Neural crest cell (in vitro differentiated cells): Measurements from ENCODE around the gene ZNF792. TPM values are rescaled to one million over a fixed set of nuclear protein-coding genes. Genes with fewer than 3 reads are reported as not detected.
A peak's percentile ranks its signal among the peaks of the same experiment; 100 is the strongest.
"Not testable (repeated sequence)": the region's sequence is repeated elsewhere in the genome, so short reads cannot be mapped to it uniquely, and the experiment has no call there.

Experiments
- DNase-seq: peaks from one replicate; pipeline ENCODE4 v3.0.0; 2021; ENCODE audit warnings: low read depth, mixed read lengths, low spot score
- H3K27ac Mint-ChIP-seq: one replicate; pipeline ENCODE4 v1.8.0; 2021; ENCODE audit warnings: mild to moderate bottlenecking, mixed read lengths; ENCODE audit not compliant: unreplicated experiment
- H3K27me3 Mint-ChIP-seq: 2 replicates; pipeline ENCODE4 v1.8.0; 2021; ENCODE audit warnings: low read depth, mild to moderate bottlenecking, mixed read lengths
- H3K36me3 Mint-ChIP-seq: 2 replicates; pipeline ENCODE4 v1.8.0; 2021; ENCODE audit warnings: low read depth, mild to moderate bottlenecking, mixed read lengths
- H3K4me1 Mint-ChIP-seq: 2 replicates; pipeline ENCODE4 v1.8.0; 2021; ENCODE audit warnings: mixed read lengths
- H3K4me3 Mint-ChIP-seq: one replicate; pipeline ENCODE4 v1.8.0; 2021; ENCODE audit warnings: mild to moderate bottlenecking, mixed read lengths
- H3K9me3 Mint-ChIP-seq: 2 replicates; pipeline ENCODE4 v1.8.0; 2021; ENCODE audit warnings: mixed read lengths
- total RNA-seq: library from RNA; stranded (reverse); gene quantifications from 2 replicates; pipeline ENCODE4 v1.2.1, GENCODE V29; 2021
- TF ChIP-seq, protein P1 (sequence below): fragments of 200-600 bp; sonication (generic); conservative IDR thresholded peaks from 2 replicates; pipeline ENCODE4 v1.5.0; 2021; ENCODE audit warnings: antibody characterized with exemption, mild to moderate bottlenecking

ZNF792 gene
- total RNA-seq, 1 donor from 2014 or later, result 7.5 TPM

DNA sequence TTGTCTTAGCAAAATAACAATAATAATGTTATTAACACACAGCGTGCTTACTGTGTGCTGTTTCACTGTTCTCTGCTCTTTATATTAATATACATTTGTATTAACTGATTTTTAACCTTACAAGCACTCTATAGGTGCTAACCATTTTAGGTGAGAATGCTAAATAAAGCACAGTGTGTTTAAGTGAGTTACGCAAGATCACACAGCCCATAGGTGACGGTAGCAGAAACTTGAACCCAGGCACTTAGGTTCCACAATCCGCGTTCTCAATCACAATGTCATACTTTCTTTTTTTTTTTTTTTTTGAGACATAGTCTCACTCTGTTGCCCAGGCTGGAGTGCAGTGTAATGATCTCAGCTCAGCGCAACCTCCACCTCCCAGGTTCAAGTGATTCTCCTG, 31.5 kb downstream of the ZNF792 start:
- TF ChIP-seq, protein P1, sequence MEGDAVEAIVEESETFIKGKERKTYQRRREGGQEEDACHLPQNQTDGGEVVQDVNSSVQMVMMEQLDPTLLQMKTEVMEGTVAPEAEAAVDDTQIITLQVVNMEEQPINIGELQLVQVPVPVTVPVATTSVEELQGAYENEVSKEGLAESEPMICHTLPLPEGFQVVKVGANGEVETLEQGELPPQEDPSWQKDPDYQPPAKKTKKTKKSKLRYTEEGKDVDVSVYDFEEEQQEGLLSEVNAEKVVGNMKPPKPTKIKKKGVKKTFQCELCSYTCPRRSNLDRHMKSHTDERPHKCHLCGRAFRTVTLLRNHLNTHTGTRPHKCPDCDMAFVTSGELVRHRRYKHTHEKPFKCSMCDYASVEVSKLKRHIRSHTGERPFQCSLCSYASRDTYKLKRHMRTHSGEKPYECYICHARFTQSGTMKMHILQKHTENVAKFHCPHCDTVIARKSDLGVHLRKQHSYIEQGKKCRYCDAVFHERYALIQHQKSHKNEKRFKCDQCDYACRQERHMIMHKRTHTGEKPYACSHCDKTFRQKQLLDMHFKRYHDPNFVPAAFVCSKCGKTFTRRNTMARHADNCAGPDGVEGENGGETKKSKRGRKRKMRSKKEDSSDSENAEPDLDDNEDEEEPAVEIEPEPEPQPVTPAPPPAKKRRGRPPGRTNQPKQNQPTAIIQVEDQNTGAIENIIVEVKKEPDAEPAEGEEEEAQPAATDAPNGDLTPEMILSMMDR, result no peak
- Mint-ChIP-seq H3K4me1 (peaks cover 4% of the 10 kb centered on the region), H3K9me3 (peaks cover 6% of the 10 kb centered on the region), H3K27me3 (no peaks in the 10 kb centered on the region), H3K27ac (no peak overlapping the region), H3K36me3 (peaks cover 33% of the 10 kb centered on the region), H3K4me3 (no peak overlapping the region)
- no peak for DNase-seq

DNA sequence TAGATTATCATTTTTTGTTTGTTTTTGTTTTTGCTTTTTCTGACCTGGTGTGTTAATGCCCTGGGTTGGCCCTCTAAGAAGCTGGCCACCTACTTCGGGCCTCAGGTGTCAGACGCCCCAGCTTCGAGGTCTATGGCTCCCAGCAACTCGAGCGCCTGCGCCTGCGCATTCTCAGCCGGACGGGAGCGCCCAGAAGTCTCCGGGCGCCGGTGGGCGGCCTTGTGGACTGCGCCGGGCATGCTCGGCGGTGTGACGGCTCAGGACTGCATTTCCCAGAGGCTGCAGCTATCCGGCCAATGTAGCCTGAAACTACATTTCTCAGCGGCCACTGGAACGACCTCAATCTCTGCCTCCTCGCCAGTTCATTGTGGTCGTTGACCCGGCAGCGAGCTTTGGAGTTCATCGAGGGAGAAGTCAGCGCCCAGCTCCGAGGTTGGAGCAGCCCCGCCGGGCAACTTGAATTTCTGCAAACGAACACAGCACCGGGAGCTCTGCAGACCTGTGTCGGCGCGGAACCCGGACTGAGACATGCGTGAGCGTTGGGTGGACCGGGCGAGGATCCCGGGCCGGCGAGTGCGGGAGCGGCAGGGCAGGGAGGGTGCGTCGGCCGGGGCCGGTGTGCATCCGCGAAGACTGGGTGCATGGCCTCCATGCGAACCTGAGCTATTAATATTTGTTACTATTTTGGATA, 37.2 kb downstream of the ZNF792 start, which contains the start of gene ZNF30:
ZNF30 (plus strand) TSS at position 219 of the 691 bp plus-strand sequence. CDS start 3,045 bp downstream, outside the sequence.
- peaks cover 8% of the 10 kb centered on the region for H3K36me3 Mint-ChIP-seq
- TF ChIP-seq, protein P1, result no peak
- H3K4me3 Mint-ChIP-seq, result peak within 1 kb of the TSS; percentile 98
- peak; percentile 85 for DNase-seq
- H3K27ac Mint-ChIP-seq, result peak within 1 kb of the TSS; percentile 75
- peaks cover 21% of the 10 kb centered on the region for H3K27me3 Mint-ChIP-seq
- peaks cover 16% of the 10 kb centered on the region for H3K4me1 Mint-ChIP-seq
- peaks cover 6% of the 10 kb centered on the region for H3K9me3 Mint-ChIP-seq

- Mint-ChIP-seq H3K27me3 (peaks cover 21% of the 10 kb centered on the region), H3K36me3 (peaks cover 6% of the 10 kb centered on the region), H3K9me3 (peaks cover 6% of the 10 kb centered on the region), H3K27ac (no peak overlapping the region), H3K4me1 (peaks cover 16% of the 10 kb centered on the region), H3K4me3 (peak overlapping the region; percentile 98)
- no peak for DNase-seq
- TF ChIP-seq, protein P1, result no peak
Observed at GRCh38 chr19:34926361-34926684, 37.7 kb downstream of the ZNF792 start.

- TF ChIP-seq, protein P1, result no peak
- Mint-ChIP-seq H3K4me3 (no peak overlapping the region), H3K36me3 (peaks cover 12% of the 10 kb centered on the region), H3K27me3 (peaks cover 21% of the 10 kb centered on the region), H3K4me1 (peaks cover 16% of the 10 kb centered on the region), H3K9me3 (peaks cover 14% of the 10 kb centered on the region), H3K27ac (no peak overlapping the region)
- no peak for DNase-seq
Observed at GRCh38 chr19:34925278-34925855, 38.7 kb downstream of the ZNF792 start.

DNA sequence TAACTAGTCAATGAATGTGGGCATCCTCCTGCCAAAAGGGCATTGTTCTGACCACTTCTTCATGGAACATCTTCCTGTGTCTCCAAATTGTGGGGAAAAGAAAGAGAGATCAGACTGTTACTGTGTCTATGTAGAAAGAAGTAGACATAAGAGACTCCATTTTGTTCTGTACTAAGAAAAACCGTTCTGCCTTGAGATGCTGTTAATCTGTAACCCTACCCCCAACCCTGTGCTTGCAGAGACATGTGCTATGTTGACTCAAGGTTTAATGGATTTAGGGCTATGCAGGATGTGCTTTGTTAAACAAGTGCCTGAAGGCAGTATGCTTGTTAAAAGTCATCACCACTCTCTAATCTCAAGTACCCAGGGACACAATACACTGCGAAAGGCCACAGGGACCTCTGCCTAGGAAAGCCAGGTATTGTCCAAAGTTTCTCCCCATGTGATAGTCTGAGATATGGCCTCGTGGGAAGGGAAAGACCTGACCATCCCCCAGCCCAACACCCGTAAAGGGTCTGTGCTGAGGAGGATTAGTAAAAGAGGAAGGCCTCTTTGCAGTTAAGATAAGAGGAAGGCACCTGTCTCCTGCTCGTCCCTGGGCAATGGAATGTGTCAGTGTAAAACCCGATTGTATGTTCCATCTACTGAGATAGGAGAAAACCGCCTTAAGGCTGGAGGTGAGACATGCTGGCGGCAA, 43.8 kb downstream of the ZNF792 start:
- not testable (repeated sequence) for H3K4me3 Mint-ChIP-seq, H3K27ac Mint-ChIP-seq, H3K4me1 Mint-ChIP-seq, DNase-seq, H3K36me3 Mint-ChIP-seq
- Mint-ChIP-seq H3K9me3 (peaks cover 25% of the 10 kb centered on the region), H3K27me3 (peaks cover 24% of the 10 kb centered on the region)

GRCh38 chr19:34918190-34918589, 45.8 kb downstream of the ZNF792 start:
- Mint-ChIP-seq H3K4me3 (no peak overlapping the region), H3K36me3 (peaks cover 9% of the 10 kb centered on the region), H3K9me3 (peaks cover 23% of the 10 kb centered on the region), H3K4me1 (no peaks in the 10 kb centered on the region), H3K27me3 (peaks cover 13% of the 10 kb centered on the region), H3K27ac (no peak overlapping the region)
- TF ChIP-seq, protein P1, result no peak
- DNase-seq, result no peak

DNA sequence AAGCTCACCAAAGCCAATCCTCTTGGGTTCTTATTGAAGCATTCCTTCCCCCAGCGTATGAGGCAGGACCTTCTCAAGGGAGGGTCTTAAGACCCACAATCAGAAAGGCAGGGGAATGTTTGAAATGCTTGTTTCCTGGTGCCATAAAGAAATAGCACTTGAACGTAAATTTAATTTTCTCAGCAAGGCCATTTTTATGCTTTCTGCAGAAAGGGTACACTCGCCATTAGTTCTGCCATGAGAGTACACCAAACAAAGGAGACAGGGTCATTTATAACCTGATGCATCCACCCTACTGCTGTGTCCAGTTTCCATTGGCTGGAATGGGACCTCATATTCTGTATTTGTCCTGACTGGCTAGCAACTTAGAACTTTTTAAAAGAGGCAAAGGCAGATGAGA, 46.9 kb downstream of the ZNF792 start:
- H3K27ac Mint-ChIP-seq, H3K36me3 Mint-ChIP-seq, DNase-seq, H3K4me3 Mint-ChIP-seq, H3K4me1 Mint-ChIP-seq: not testable (repeated sequence)
- Mint-ChIP-seq H3K9me3 (peaks cover 25% of the 10 kb centered on the region), H3K27me3 (peaks cover 14% of the 10 kb centered on the region)
